GM18951 (cell line): ENCODE data around the gene CIB2.
A peak's percentile ranks its signal among the peaks of the same experiment; 100 is the strongest.

Experiments used
- POLR2A ChIP-seq: IDR thresholded peaks from 4 replicates; pipeline ENCODE4 v1.6.1; 2011; ENCODE audit warnings: mild to moderate bottlenecking; ENCODE audit not compliant: insufficient read length, insufficient read depth; ENCODE audit errors: extremely low read depth
- in situ Hi-C: fragments of 300-500 bp; cut with MboI; formaldehyde crosslinking; loops from one replicate; pipeline ENCODE4 v1.12.0; 2022; ENCODE audit warnings: low sequenced_read_pairs, mixed read lengths, inconsistent platforms; ENCODE audit not compliant: unreplicated experiment

Gene CIB2

DNA sequence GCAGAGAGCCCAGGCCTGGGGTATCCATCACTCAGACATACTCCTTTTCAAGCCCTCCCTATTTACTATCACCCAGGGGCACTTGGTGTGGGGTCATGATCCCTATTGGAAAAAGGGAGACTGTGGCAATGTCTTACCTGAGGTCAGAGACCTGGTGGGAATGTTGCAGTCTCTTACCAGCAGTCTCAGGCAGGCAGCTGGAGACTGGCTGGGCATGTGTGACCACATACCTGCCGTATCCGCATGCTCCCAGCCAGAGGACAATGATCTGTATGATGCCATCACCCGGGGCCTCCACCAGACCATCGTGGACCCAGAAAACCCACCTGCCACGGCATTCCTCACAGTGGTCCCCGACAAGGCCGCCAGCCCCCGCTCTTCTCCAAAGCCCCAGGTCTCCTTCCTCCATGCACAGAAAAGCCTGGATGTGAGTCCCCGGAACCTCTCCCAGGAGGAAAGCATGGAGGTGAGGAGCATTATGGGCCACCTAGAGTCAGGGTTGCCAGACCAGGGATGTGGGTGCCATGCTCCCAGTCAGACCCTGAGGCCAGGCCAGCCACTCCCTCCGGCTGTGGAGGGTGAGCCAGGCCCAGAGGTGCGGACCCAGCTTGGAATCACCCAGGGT is 33.0 kb downstream of the CIB2 start:
- in situ Hi-C loops: no loop called here
- TF ChIP-seq POLR2A: no peak

DNA sequence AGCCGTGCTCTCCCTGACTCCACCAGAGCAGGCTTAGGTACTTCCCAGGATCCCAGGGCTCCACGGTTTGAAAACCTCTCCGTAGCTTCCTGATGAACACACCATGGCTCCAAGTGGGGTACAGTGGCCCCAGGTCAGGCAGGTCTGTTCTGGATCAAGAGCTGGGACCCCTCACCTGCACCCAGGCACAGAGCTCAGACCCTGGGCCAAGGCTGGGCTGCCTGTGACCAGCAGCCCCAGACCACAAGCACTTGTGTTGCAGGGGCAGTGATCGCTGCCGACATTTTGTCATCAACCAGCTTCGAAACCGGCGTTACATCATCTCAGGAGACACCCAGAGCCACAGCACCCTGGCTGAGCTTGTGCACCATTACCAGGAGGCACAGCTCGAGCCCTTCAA is 33.6 kb downstream of the CIB2 start:
- TF ChIP-seq POLR2A: no peak
- in situ Hi-C loops: no loop called here

DNA sequence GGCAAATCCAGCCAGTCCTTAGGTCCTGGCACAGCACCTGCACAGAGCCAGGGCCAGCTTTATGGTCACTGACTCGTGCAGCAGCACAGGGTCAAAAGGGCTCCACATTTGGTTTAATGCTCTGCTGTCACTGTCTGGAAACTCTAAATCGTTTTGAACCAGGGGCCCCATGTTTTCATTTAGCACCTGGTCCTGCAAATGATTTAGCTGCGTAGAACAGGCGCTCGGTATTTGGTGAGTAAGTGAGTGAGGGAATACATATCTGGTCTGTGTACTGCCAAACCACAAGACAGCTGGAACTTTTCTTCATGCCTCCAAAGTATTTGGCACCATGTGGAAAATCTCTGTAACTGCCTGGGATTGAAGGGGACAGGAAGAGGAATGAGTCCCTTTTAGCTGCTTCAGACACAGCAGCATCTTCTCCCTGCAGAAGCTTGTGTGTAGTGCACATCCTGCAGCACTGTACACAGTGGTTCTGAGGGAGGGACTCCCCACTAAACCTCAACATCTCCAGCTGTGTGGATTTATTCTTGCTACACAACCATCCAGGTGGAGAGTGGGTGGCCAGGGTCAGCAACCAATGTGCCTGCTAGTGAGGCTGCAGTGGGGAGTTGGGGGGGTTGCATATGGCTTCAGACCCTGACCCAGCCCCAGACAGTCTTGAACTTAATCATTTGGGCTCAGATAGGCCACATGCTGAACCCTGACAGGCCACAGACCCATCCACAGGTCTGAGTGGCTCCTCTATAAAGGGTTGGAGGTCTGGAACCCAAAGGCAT is 37.8 kb downstream of the CIB2 start:
- in situ Hi-C loops: no loop called here

DNA sequence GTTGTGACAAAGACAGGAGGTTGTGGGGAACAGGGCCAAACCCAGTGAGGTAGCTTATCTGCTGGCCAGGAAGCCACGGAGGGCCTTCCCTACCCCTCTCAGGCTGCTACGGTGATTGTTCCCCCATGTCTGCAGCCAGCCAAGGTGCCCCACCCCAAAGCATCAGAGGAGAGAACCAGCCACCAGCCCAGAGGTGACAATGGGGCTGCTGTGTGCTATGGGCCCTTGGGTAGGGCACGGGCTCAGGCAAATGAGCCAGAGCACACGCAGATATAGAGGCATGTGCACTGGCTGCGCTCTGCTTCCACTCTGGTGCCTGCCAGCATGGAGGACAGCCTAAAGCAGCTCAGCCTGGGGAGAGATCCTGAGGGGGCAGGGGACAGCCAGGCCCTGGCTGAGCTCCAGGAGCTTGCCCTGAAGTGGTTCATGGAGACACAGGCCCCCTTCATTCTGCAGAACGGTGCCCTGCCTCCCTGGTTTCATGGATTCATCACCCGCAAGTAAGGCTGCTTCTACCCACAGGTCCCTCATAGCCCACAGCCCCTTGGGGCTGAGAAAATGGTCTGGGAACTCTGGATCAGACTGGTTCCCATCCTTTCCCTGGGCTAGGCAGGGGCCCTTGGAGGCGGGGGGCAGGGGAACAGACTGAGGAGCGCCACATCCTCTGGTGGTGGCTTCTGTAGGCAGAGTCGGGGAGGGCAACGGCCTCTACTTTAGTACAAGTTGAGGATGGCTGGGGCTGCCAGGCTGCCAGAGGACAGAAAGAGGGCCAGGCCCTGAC is 38.8 kb downstream of the CIB2 start, which contains the start of gene SH2D7:
Gene SH2D7 (plus strand): TSS at position 301 of the 781 bp plus-strand sequence. CDS start 24 bp downstream, at position 325.
- no peak for TF ChIP-seq POLR2A

More for the DNA sequence above, 37.8 kb downstream of the CIB2 start:
- TF ChIP-seq POLR2A: no peak

DNA sequence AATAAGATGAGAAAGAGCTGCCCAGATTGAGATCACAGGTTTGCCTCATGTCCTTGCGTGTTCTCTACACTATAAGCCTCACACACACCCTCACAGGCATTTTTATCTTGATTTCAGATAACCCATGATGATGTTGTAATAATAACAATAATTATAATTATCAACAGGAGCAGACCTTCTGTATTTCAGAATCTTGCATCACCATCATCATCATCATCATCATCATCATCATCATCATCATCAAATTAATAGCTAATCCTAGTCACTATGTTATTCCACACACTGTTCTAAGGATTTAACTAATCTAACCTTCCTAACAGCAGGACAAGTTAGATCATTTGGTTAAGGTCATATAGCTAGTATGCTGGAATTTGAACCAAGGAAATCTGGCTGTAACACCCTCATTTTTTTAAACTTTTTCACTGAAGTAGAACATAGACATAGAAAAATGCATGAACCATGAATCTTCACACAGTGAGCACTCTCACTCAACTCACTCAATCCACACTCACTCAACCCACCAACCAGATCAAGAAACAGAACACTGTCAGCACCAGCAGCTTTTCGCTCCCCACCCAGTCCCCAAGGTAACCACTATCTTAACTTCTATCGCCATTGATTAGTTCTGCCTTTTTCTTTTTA is 40.7 kb downstream of the CIB2 start:
- TF ChIP-seq POLR2A: no peak
- in situ Hi-C loops: no loop called here

More for the DNA sequence above, 38.8 kb downstream of the CIB2 start, which contains the start of gene SH2D7:
- in situ Hi-C loops: no loop called here

DNA sequence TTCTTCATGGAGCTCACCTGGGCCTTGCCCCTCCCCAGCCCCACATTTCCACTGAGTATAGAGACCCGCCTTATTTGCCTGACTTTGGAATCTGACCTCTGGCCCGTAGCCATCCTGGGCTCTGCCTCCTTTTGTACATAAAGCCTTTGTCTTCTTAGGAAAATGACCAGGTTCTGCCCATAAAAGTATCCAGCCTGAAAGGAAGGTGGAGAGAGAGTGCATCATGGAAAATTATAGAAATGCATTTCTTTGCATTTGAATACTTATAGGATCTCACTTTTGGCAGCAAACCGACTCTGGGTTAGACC is 42.5 kb downstream of the CIB2 start:
- no peak for TF ChIP-seq POLR2A
- in situ Hi-C loops: no loop called here

DNA sequence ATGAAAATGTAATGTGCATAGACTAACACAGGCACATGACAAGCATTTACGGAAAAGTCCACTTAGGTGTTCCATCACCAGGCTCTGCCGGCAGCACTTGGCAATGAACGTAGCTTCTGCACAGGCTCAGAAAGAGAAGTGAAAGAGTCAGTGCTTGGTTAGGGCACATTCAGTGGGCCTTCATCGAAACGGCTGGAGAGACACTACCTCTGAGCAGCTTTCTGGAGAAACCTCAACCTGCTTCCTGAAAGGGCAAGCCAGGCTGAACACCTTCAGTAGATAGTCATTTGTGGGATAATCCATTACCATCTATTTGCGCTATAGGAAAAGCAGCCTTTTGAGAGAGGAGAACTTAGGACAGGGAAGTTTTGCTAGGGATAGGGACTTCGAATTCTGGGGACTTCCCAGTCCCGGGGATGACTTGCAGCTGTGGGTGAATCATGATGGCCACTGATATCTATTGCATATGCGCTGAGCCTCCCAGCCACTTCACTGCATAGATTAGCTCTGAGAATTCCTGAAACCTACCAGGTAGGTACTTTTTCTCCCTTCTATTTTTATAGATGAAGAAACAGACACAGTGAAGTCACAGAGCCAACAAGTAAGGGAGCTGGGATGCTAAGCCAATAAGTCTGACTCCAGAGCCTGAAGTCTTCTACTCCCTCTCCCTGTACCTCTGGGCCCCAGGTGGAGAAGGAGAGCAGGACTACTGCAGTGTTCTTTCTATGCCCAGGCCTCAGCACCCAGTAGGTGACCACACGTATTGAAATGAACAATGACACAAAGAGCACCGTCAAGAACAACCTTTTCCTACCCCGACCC is 43.1 kb downstream of the CIB2 start:
- in situ Hi-C loops: no loop called here

DNA sequence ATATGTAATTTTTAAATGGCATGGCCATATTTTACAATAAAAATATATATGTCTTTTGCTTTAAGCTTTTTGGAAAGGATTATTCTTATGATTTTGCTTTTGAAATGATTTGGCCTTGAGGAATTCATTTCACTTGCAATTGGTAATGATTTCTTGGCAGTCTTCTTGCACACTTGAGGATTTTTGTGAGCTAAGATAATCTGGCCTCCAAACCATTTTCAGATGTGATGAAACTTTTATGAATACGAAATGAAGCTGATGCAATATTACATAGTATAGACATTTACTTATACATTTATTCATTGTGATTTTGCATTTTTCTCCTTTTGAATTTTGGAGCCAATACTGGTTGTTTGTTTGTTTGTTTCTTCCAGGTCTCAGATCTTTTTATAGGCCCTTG is 45.3 kb downstream of the CIB2 start:
- in situ Hi-C loops: no loop called here
- no peak for TF ChIP-seq POLR2A

More for the DNA sequence above, 43.1 kb downstream of the CIB2 start:
- TF ChIP-seq POLR2A: no peak

DNA sequence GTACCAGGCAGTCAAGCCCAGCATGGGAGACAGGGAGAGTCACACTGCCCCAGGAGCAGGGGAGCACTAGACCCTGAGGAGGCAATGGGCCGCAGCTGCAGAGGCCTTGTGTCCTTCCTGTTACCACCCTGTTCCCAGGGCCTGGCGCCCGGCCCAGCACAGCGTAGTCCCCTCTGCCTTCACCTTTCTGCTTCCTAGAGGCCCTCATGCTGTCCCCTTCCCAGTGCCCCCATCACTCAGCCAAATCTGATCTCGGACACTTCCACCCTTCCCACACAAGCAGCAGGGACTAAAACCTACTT is 46.8 kb downstream of the CIB2 start:
- TF ChIP-seq POLR2A: no peak
- in situ Hi-C loops: no loop called here

DNA sequence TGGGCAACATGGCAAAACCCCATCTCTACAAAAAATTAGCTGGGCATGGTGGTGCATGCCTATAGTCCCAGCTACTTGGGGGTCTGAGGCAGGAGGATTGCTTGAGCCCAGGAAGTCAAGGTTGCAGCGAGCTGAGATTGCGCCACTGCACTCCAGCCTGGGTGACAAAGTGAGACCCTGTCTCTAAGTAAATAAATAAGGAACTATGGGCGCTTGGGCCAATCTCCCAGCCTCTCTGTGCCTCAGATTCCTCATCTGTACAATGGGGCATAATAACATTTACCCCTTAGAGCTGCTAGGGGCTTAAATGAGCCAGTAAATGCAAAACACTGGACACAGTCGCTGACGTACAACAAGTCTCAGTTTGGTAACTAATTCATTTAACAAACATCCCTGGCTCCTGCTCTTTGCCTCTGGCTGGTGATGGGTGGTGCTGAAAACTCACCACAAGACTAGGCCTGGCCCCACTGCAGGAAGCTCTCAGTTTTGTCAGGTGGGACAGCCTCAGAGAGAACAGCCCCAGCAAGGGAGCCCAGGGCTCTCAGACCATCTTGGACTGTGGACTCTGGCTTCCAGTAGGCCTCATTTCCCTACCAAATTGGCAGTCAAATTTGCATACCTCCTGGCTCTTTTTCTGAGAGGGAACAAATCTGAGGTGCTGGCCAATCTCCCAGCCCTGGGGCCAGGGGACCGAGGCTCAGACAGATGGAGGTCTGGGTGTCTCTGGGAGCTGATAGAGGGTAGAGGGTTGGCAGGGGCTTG is 47.4 kb downstream of the CIB2 start:
- peak; percentile 57 for TF ChIP-seq POLR2A
- in situ Hi-C loops: no loop called here

DNA sequence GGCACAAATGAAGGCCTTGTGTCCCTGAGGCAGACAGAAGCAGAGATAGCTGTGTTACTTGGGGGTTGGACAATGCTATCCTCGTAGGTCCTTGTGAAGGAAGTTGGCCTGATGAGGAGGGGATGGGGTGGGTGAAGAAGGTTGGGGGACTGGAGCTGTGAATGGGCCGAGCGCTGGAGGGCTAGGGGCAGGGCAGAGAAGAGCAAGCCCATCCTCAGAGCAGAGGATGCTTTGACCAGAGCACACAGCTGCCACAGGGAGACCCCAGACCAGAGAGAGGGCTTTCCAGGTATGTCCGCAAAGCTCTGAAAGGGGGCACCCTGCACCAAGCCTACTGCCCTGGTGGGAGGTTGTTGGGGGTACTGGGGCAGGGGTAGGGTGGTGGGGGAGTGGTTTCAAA is 48.1 kb downstream of the CIB2 start:
- in situ Hi-C loops: no loop called here
- TF ChIP-seq POLR2A: no peak

DNA sequence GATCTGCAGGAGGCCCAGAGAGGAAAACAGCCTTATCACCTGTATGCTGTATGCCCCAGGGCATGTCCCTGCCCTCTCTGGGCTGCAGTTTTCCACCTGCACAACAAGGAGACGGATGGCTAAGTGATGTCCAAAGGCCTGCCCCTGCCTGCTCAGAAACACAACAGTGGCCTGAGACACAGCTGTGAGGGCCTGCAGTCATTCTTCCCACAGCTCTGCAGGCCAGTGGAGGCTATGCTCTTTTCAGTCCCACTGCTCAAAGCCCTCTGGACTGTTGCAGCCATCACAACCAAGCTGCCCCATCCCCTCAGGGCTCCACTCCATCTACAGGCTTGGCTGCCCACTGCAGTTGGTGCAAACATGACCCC is 48.5 kb downstream of the CIB2 start:
- no peak for TF ChIP-seq POLR2A
- in situ Hi-C loops: no loop called here
